Activated naive CD4-positive, alpha-beta T cell treated with anti-CD3 and anti-CD28 coated beads, Interleukin-2, amount 50 U/mL, for 24 hours (primary cell): ENCODE results near the gene NAA38.

Experiments
- H3K27ac Mint-ChIP-seq: one replicate; pipeline ENCODE4 v1.8.0; 2021; ENCODE audit warnings: mild to moderate bottlenecking, mixed read lengths
- H3K27me3 Mint-ChIP-seq: one replicate; pipeline ENCODE4 v1.8.0; 2021; ENCODE audit warnings: mixed read lengths
- H3K36me3 Mint-ChIP-seq: one replicate; pipeline ENCODE4 v1.8.0; 2021; ENCODE audit warnings: mixed read lengths
- H3K4me1 Mint-ChIP-seq: one replicate; pipeline ENCODE4 v1.8.0; 2021; ENCODE audit warnings: mixed read lengths
- H3K4me3 Mint-ChIP-seq: one replicate; pipeline ENCODE4 v1.8.0; 2021; ENCODE audit warnings: mild to moderate bottlenecking, mixed read lengths
- H3K9me3 Mint-ChIP-seq: one replicate; pipeline ENCODE4 v1.8.0; 2021; ENCODE audit warnings: mixed read lengths

Gene NAA38

GRCh38 chr17:7841396-7841914 is 15.9 kb downstream of the NAA38 start:
- H3K4me3 Mint-ChIP-seq: peak overlapping the region; percentile 98
- H3K9me3 Mint-ChIP-seq: no peaks in the 10 kb centered on the region
- peaks cover 46% of the 10 kb centered on the region for H3K4me1 Mint-ChIP-seq
- peak overlapping the region; percentile 99 for H3K27ac Mint-ChIP-seq
- H3K36me3 Mint-ChIP-seq: peaks cover 12% of the 10 kb centered on the region
- H3K27me3 Mint-ChIP-seq: no peaks in the 10 kb centered on the region

- Mint-ChIP-seq H3K27me3 (no peaks in the 10 kb centered on the region), H3K4me3 (peak overlapping the region; percentile 98), H3K4me1 (peaks cover 48% of the 10 kb centered on the region), H3K36me3 (peaks cover 10% of the 10 kb centered on the region), H3K27ac (peak overlapping the region; percentile 90), H3K9me3 (no peaks in the 10 kb centered on the region)
Measured at GRCh38 chr17:7840875-7841274, 16.5 kb downstream of the NAA38 start.

DNA sequence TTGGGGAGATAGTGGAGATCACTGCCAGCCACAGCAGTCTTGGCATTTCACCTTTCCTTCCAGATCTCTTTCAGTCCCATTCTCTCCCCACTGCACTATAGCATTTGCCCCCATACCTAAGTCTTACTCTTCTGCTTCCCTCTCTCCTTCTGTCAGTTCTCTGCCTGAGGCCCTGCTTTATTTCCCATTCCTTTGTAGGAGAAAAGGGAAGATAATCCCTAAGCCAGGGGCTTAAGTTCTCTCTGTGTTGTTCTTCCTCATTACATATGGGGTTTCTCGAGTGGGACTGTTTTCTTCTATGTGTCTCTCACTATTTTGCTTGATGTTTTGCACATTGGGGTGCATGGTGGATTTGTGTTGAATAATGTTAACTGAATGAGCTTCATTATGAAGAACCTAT is 16.9 kb downstream of the NAA38 start:
- H3K36me3 Mint-ChIP-seq: peaks cover 7% of the 10 kb centered on the region
- H3K9me3 Mint-ChIP-seq: no peaks in the 10 kb centered on the region
- H3K4me3 Mint-ChIP-seq: peak overlapping the region; percentile 98
- no peaks in the 10 kb centered on the region for H3K27me3 Mint-ChIP-seq
- H3K27ac Mint-ChIP-seq: peak overlapping the region; percentile 90
- peaks cover 48% of the 10 kb centered on the region for H3K4me1 Mint-ChIP-seq

DNA sequence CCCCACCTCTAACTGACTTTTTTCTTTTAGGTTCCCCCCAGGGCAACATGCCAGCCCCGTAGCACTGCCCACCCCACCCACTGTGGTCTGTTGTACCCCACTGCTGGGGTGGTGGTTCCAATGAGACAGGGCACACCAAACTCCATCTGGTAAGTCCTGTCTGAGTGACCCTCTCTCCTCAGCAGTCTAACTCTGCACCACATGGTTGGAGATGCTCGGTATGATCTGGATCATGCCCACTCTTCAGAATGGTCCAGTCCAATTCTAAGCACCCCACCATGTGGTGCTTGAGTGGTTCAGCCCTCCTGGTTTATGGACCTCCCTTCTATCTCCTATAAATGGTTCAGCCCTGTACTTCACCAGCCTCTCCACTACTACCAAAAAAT is 17.5 kb downstream of the NAA38 start:
- Mint-ChIP-seq H3K36me3 (peaks cover 7% of the 10 kb centered on the region), H3K9me3 (no peaks in the 10 kb centered on the region), H3K27me3 (no peaks in the 10 kb centered on the region), H3K27ac (peak overlapping the region; percentile 90), H3K4me1 (peaks cover 48% of the 10 kb centered on the region), H3K4me3 (peak overlapping the region; percentile 98)

DNA sequence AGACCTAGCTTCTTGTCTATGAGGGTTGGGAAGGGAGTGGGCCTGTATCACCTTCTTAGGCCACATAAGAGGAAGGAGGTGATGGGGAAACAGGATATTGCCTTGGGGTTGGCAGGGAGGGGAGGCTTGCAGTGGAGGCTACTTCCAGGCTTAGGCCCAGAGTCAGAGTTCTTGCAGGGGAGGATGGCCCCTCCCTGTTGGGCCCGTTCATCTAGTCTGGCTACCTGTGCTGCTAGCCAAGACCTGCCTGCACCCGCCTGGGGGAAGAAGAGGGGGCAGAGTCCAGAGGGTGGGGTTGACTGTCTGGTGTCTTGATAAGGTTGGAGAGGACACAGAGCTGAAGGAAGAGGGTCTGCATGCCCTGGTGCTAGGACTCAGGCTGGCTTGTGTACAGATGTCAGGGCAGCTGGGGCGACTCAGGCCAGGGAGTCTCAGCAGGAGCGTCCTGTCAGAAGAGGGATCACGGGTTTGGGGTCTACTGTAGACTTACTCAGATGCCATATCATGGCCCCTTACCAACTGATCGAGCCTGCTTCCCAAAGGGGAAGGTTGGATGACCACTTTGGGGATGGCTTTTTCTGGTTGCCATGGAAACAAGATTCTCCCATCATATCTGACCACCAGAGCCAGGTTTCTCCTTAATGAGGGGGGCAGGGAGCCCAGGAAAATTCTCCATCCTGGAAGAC is 18.0 kb downstream of the NAA38 start:
- no peaks in the 10 kb centered on the region for H3K27me3 Mint-ChIP-seq
- H3K9me3 Mint-ChIP-seq: no peaks in the 10 kb centered on the region
- H3K27ac Mint-ChIP-seq: peak overlapping the region; percentile 90
- peak overlapping the region; percentile 98 for H3K4me3 Mint-ChIP-seq
- H3K36me3 Mint-ChIP-seq: peaks cover 7% of the 10 kb centered on the region
- peaks cover 48% of the 10 kb centered on the region for H3K4me1 Mint-ChIP-seq

- H3K36me3 Mint-ChIP-seq: peaks cover 4% of the 10 kb centered on the region
- H3K4me3 Mint-ChIP-seq: peak overlapping the region; percentile 98
- peak overlapping the region; percentile 88 for H3K27ac Mint-ChIP-seq
- H3K4me1 Mint-ChIP-seq: peaks cover 52% of the 10 kb centered on the region
- H3K9me3 Mint-ChIP-seq: no peaks in the 10 kb centered on the region
- no peaks in the 10 kb centered on the region for H3K27me3 Mint-ChIP-seq
Measured at GRCh38 chr17:7838090-7839075, 19.0 kb downstream of the NAA38 start.

GRCh38 chr17:7837408-7838088 is 19.8 kb downstream of the NAA38 start:
- peak overlapping the region; percentile 91 for H3K27ac Mint-ChIP-seq
- no peaks in the 10 kb centered on the region for H3K27me3 Mint-ChIP-seq
- peak overlapping the region; percentile 88 for H3K4me3 Mint-ChIP-seq
- H3K4me1 Mint-ChIP-seq: peaks cover 55% of the 10 kb centered on the region
- H3K9me3 Mint-ChIP-seq: no peaks in the 10 kb centered on the region
- peaks cover 4% of the 10 kb centered on the region for H3K36me3 Mint-ChIP-seq

- Mint-ChIP-seq H3K4me1 (peaks cover 55% of the 10 kb centered on the region), H3K9me3 (no peaks in the 10 kb centered on the region), H3K4me3 (peak overlapping the region; percentile 88), H3K27ac (peak overlapping the region; percentile 91), H3K36me3 (peaks cover 4% of the 10 kb centered on the region), H3K27me3 (no peaks in the 10 kb centered on the region)
Measured at GRCh38 chr17:7836596-7837407, 20.6 kb downstream of the NAA38 start.

GRCh38 chr17:7835814-7836595 is 21.4 kb downstream of the NAA38 start:
- H3K9me3 Mint-ChIP-seq: no peaks in the 10 kb centered on the region
- H3K27ac Mint-ChIP-seq: peak overlapping the region; percentile 94
- peaks cover 53% of the 10 kb centered on the region for H3K4me1 Mint-ChIP-seq

DNA sequence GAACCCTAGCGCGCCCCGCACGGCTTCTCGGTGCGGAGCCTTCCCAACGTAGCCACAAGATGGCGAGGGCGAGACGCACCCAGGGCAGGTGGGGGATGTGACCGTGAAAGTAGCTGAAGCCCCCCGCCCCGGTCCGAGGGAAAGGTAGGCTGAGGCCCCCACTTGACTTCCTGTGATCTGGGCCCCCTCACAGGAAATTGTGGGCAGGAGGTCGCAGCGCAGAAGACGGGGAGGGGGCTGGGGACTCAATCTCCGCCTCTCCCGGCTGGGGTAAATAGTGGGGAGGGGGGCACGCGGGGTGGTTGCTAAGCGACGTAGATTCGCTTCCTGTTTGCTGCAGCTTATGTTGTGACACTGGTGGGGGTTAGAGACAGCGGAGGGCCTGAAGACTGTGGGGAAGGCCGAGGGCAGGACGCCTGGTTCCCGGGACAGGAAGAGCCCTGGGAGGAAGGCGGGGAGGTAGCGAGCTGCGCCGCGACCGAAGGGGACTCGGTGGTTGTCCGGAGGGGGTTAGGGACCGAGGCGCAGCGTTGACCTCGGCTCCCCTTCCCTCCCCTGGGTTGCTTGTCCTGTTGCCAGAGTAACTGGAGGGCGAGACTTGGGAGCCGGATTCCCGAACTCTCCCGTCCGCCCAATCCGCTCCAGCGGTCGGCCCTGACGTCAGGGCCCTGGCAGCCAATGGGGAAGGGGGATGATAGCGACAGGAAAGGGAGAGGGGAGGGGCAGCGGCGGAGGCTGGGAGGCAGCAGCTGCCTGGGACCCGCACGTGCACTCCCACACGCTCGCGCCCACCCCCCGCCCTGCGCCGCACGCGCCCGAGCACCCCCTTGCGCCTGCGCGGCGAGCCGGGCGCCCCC is 22.2 kb downstream of the NAA38 start:
- H3K27ac Mint-ChIP-seq: peak overlapping the region; percentile 84
- peaks cover 45% of the 10 kb centered on the region for H3K4me1 Mint-ChIP-seq
- no peaks in the 10 kb centered on the region for H3K27me3 Mint-ChIP-seq
- peak overlapping the region; percentile 88 for H3K4me3 Mint-ChIP-seq
- no peaks in the 10 kb centered on the region for H3K9me3 Mint-ChIP-seq
- no peaks in the 10 kb centered on the region for H3K36me3 Mint-ChIP-seq

More at GRCh38 chr17:7835814-7836595, 21.4 kb downstream of the NAA38 start:
- Mint-ChIP-seq H3K4me3 (peak overlapping the region; percentile 88), H3K36me3 (peaks cover 4% of the 10 kb centered on the region), H3K27me3 (no peaks in the 10 kb centered on the region)

DNA sequence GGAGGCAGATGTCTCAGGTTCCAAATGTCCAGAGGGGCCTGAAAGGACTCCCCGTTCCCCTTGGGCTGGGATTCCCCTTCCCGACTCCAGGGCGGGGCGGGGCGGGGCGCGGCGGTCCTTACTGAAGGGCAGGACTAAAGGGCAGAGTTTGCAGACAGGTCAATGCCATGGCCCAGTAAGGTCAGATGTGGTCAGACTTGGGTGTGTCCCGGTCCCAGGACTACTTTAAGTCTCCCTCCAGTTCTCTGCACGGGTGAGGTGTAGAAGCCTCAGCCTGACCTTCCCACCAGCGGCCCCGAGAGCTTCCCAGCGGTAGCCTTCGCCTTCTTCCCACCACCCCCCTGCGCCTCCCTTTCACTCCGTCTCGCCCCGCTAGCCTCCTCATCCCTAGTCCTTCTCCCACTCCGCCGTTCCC is 22.8 kb downstream of the NAA38 start:
- Mint-ChIP-seq H3K36me3 (no peaks in the 10 kb centered on the region), H3K27ac (peak overlapping the region; percentile 84), H3K27me3 (no peaks in the 10 kb centered on the region), H3K9me3 (no peaks in the 10 kb centered on the region), H3K4me3 (peak overlapping the region; percentile 88), H3K4me1 (peaks cover 38% of the 10 kb centered on the region)

- H3K27ac Mint-ChIP-seq: peak within 1 kb of the TSS; percentile 84
- H3K36me3 Mint-ChIP-seq: no peaks in the 10 kb centered on the region
- H3K27me3 Mint-ChIP-seq: no peaks in the 10 kb centered on the region
- H3K4me1 Mint-ChIP-seq: peaks cover 33% of the 10 kb centered on the region
- H3K9me3 Mint-ChIP-seq: no peaks in the 10 kb centered on the region
- H3K4me3 Mint-ChIP-seq: peak within 1 kb of the TSS; percentile 90
Measured at GRCh38 chr17:7833795-7834541, 23.4 kb downstream of the NAA38 start, which contains the start of gene KDM6B. KDM6B (plus strand) TSS chr17:7834217; CDS start chr17:7845555, 11,338 bp downstream.
